ENCODE data around the gene SEMA5A.

GRCh38 chr5:9062873-9063272 lies 483.0 kb downstream of the SEMA5A start:
- TF ChIP-seq CTCF (IDR thresholded peaks at IDR 0.05) (no peak), POLR2A (IDR thresholded peaks at IDR 0.05) (no peak)
